Measurements from ENCODE around the gene NMU.
"Not testable (repeated sequence)": the region's sequence is repeated elsewhere in the genome, so short reads cannot be mapped to it uniquely, and the experiment has no call there.

NMU gene

GRCh38 chr4:55553441-55554201, 82.5 kb downstream of the NMU start:
- no peak for DNase-seq

GRCh38 chr4:55551964-55552363, 84.1 kb downstream of the NMU start:
- DNase-seq = not testable (repeated sequence)

- no peak for DNase-seq
These were observed 86.2 kb downstream of the NMU start for GRCh38 chr4:55549888-55550287.

- DNase-seq = no peak
These were observed 88.2 kb downstream of the NMU start for GRCh38 chr4:55547918-55548317.

GRCh38 chr4:55547466-55547770, 88.7 kb downstream of the NMU start:
- peak; percentile 3 for DNase-seq

GRCh38 chr4:55546756-55547465, 89.2 kb downstream of the NMU start, which contains the start of gene CLOCK:
Gene CLOCK (minus strand): TSS chr4:55546909. CDS start chr4:55482785, 64,124 bp downstream.
- peak; percentile 86 for DNase-seq

- DNase-seq = no peak
These were observed 89.7 kb downstream of the NMU start for GRCh38 chr4:55546506-55546755.

- DNase-seq = peak; percentile 74
These were observed 90.2 kb downstream of the NMU start for GRCh38 chr4:55545641-55546505.

All from activated gamma-delta T cell (primary cell).